AG09319 (cell line): ENCODE results near the gene LRRK2.

Source experiments
- DNase-seq: peaks from one replicate; pipeline ENCODE4 v3.0.0-alpha.2; 2010; ENCODE audit warnings: low read depth; ENCODE audit errors: extremely low read depth
- TF ChIP-seq, protein P1 (sequence below): IDR thresholded peaks from 2 replicates; pipeline ENCODE4 v1.5.1; 2011; ENCODE audit warnings: low read depth, mild to moderate bottlenecking, inconsistent platforms, low read length, moderate library complexity

The LRRK2 gene

DNA sequence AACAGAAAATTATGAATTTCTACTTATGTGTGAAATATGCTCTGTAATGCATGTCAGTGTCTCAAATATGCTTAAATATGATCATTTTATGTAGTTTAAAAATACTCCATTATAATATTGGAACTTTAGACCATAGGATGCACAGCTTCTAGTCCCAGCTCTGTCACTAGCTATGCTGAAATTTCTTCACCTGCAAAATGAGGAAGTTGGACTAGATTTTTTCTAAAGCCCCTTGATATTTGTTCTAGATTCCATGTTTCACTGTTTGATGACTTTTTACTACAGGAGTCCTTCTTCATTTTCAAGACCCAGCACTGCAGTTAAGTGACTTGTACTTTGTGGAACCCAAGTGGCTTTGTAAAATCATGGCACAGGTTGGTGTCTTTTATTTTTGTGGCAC lies 90.1 kb downstream of the LRRK2 start:
- DNase-seq, result no peak
- TF ChIP-seq, protein P1, sequence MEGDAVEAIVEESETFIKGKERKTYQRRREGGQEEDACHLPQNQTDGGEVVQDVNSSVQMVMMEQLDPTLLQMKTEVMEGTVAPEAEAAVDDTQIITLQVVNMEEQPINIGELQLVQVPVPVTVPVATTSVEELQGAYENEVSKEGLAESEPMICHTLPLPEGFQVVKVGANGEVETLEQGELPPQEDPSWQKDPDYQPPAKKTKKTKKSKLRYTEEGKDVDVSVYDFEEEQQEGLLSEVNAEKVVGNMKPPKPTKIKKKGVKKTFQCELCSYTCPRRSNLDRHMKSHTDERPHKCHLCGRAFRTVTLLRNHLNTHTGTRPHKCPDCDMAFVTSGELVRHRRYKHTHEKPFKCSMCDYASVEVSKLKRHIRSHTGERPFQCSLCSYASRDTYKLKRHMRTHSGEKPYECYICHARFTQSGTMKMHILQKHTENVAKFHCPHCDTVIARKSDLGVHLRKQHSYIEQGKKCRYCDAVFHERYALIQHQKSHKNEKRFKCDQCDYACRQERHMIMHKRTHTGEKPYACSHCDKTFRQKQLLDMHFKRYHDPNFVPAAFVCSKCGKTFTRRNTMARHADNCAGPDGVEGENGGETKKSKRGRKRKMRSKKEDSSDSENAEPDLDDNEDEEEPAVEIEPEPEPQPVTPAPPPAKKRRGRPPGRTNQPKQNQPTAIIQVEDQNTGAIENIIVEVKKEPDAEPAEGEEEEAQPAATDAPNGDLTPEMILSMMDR, result no peak

DNA sequence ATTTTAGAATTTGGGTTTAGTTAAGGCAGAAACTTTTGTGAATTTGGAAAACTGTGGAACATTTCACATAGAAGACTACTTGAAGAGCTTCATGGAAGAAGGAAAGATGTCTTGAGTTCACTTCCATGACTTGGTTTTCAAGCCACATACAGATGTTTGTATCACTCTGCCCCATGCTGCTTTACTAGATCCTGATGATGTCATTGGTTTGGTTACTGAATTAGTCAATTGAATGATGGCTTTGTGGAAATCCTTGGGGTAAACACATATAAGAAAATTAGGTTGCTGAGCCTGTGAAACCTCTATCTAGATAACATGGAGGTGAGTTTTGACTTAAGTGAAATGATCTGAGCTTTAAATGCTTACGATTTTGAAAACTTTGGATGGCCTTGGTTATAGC lies 90.6 kb downstream of the LRRK2 start:
- DNase-seq, result no peak
- TF ChIP-seq, protein P1, result no peak

DNA sequence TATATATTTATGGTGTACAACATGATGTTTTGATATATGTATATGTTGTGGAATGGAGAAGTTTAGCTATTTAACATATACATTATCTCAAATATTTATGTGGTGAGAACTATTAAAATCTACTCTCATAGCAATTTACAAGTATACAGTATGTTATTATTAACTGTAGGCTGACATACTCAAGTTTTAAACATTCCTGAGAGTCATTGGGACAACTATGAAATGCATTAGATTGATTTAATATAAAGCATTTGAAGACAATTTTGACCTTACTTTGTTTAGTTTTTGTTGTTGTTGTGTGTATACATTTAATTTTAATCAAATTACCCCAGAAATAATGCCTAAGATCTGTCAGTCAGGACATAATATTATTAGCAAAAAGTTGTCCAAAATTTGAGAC lies 99.5 kb downstream of the LRRK2 start:
- no peak for DNase-seq
- TF ChIP-seq, protein P1, result no peak

DNA sequence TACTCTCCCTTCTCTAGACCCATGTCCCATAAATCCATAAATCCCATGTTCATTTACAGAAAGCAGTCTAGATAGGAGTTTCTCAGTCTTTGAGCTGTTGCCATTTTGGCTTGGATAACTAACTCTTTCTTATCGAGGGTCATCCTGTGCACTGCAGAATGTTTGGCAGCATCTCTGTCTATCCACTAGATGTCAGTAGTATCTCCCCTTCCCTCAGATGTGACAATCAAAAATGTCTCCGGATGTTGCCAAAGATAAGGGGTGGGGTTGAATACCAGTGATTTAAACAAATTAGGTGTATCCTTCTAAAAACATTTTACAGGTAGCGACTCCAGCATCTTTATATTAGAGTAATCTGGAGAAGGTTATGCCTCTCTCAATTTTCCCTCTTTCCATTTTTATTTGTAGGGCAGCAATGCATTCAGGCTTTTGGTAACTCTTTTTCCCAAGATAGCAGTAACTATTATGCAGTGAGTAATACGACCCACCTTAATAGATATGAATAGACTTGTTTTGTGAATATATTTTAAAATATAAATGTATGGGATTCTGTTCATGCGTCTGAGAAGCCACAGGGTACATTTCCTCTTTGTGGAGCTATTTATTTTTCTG lies 100.7 kb downstream of the LRRK2 start:
- TF ChIP-seq, protein P1, result peak; percentile 52
- DNase-seq, result no peak

DNA sequence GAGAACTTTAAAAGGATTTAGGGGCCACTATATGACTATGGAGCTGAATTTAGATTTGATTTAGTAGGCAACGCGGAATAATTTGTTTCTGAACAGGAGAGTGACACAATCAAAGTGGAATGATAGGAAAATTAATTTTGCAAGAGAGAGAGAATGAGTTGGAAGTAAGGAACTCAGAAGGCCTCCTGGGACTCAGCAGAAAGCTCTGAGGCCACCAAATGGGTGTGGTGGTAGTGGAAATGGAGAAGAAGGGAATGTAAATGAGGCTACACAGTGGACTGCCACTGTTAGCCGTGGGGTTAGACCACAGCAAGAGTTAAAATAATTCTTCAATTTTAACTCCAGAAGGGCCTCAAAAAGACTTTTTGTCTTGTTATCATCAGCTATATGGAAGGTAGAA lies 102.7 kb downstream of the LRRK2 start:
- TF ChIP-seq, protein P1, result no peak
- DNase-seq, result no peak

DNA sequence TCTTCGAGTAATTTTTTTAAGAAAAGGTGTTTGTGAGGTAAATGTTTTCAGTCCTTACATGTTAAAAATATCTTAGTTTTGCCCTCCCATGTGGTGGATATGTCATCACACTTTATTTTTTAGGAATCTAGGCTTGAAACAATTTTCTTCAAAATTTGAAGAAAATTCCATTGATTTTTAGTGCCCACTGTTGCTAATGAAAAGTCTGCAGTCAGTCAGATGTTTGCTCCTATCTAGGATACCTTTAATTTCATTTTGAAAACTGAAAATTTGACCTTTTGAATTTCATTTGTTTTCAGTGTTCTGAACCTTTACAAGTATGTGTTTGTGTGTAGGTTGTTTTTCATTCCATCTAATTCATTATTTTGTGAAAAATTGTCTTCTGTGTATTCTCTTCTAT lies 105.4 kb downstream of the LRRK2 start:
- TF ChIP-seq, protein P1, result no peak
- DNase-seq, result no peak

DNA sequence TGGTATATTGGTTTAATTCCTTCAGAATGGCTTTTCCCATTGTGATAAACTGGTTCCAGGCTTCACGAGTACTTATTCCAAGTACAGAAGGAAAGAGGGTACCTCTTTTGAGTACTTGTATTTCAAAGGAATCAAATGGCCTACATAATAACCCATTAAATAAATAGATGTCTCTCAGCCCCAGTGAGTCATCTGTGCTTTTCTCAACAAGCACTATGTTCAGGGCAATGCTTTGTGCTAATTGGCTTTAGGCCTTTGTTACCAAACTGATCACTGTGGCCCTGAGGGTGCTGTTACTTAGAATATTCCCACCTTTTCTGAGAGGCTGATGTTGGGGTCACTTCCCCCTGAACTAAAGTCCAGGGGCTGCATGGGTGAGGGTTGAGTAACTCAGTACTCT lies 107.1 kb downstream of the LRRK2 start:
- TF ChIP-seq, protein P1, result no peak
- DNase-seq, result no peak
